MCF 10A (cell line): ENCODE measurements around the gene ABHD16B. TPM values are rescaled to one million over a fixed set of nuclear protein-coding genes. Genes with fewer than 3 reads are reported as not detected.
A peak's percentile ranks its signal among the peaks of the same experiment; 100 is the strongest.
"Not testable (repeated sequence)": the region's sequence is repeated elsewhere in the genome, so short reads cannot be mapped to it uniquely, and the experiment has no call there.

ENCODE experiments used
- BruUV-seq: library from RNA; stranded (reverse); fragments of 400-500 nt; replicated peaks from 2 replicates; lab custom pipeline; 2021; lab: Mats Ljungman, UMichigan
- CTCF ChIA-PET: fragments of 300-600 bp; sonication (Branson Sonifier 250); formaldehyde crosslinking; extraction: SDS; loops from one replicate; lab custom pipeline; 2021; ENCODE audit warnings: antibody characterized with exemption, inconsistent platforms; lab: Yijun Ruan, JAX
- POLR2A ChIA-PET: fragments of 300-600, 350-650 bp; sonication (Branson Sonifier 250); formaldehyde crosslinking; extraction: SDS; loops from one replicate; lab custom pipeline; 2020; ENCODE audit warnings: antibody characterized with exemption, inconsistent platforms; lab: Yijun Ruan, JAX
- DNase-seq: peaks from one replicate; pipeline ENCODE4 v3.0.0-alpha.2; 2018; ENCODE audit not compliant: unreplicated experiment
- H3K27ac Mint-ChIP-seq: one replicate; pipeline ENCODE4 v1.8.0; 2022; ENCODE audit warnings: mild to moderate bottlenecking, low read depth, mixed read lengths; ENCODE audit not compliant: unreplicated experiment
- H3K27me3 Mint-ChIP-seq: one replicate; pipeline ENCODE4 v1.8.0; 2022; ENCODE audit warnings: mixed read lengths; ENCODE audit not compliant: insufficient read depth, unreplicated experiment
- H3K36me3 Mint-ChIP-seq: one replicate; pipeline ENCODE4 v1.8.0; 2022; ENCODE audit warnings: mild to moderate bottlenecking, moderate library complexity, mixed read lengths; ENCODE audit not compliant: insufficient read depth, unreplicated experiment
- H3K4me1 Mint-ChIP-seq: one replicate; pipeline ENCODE4 v1.8.0; 2022; ENCODE audit warnings: mixed read lengths; ENCODE audit not compliant: insufficient read depth, unreplicated experiment
- H3K4me3 Mint-ChIP-seq: one replicate; pipeline ENCODE4 v1.8.0; 2022; ENCODE audit warnings: mild to moderate bottlenecking, moderate library complexity, mixed read lengths; ENCODE audit not compliant: unreplicated experiment
- H3K9me3 Mint-ChIP-seq: one replicate; pipeline ENCODE4 v1.8.0; 2022; ENCODE audit warnings: mixed read lengths; ENCODE audit not compliant: unreplicated experiment
- intact Hi-C: fragments of 100-400 bp; cut with micrococcal nuclease; formaldehyde crosslinking; loops from 2 replicates; pipeline ENCODE4 v1.14.1; 2022
- total RNA-seq: library from RNA; stranded (reverse); gene quantifications from 2 replicates; pipeline ENCODE4 v1.2.3, GENCODE V29; 2022
- TF ChIP-seq, protein P1 (sequence below): fragments of 200-600 bp; IDR thresholded peaks from one replicate; pipeline ENCODE4 v1.8.0; 2022; ENCODE audit warnings: antibody characterized with exemption, mild to moderate bottlenecking; ENCODE audit not compliant: unreplicated experiment

ABHD16B gene
- total RNA-seq, 1 experiment from 2014 or later = not detected

GRCh38 chr20:63863798-63864544, 2.7 kb downstream of the ABHD16B start:
- Mint-ChIP-seq H3K4me3 (peak overlapping the region; percentile 98), H3K4me1 (peaks cover 9% of the 10 kb centered on the region), H3K9me3 (no peaks in the 10 kb centered on the region), H3K27ac (peak overlapping the region; percentile 96), H3K36me3 (peaks cover 46% of the 10 kb centered on the region), H3K27me3 (no peaks in the 10 kb centered on the region)
- ChIA-PET CTCF (interaction anchor here (0.5 to 2.7 kb wide), 18 partner anchors 9 to 290 kb away, joined by 3 to 16 read pairs (median 4); partner anchors contain the start of genes ARFRP1, HELZ2, UCKL1 and ZGPAT), POLR2A (interaction anchor here (0.6 to 4.8 kb wide), 52 partner anchors 9 to 939 kb away, joined by 3 to 142 read pairs (median 7); partner anchors contain the start of genes ARFGAP1, ARFRP1, DNAJC5 and GMEB2)
- BruUV-seq = no TSS peak
- TF ChIP-seq, protein P1, sequence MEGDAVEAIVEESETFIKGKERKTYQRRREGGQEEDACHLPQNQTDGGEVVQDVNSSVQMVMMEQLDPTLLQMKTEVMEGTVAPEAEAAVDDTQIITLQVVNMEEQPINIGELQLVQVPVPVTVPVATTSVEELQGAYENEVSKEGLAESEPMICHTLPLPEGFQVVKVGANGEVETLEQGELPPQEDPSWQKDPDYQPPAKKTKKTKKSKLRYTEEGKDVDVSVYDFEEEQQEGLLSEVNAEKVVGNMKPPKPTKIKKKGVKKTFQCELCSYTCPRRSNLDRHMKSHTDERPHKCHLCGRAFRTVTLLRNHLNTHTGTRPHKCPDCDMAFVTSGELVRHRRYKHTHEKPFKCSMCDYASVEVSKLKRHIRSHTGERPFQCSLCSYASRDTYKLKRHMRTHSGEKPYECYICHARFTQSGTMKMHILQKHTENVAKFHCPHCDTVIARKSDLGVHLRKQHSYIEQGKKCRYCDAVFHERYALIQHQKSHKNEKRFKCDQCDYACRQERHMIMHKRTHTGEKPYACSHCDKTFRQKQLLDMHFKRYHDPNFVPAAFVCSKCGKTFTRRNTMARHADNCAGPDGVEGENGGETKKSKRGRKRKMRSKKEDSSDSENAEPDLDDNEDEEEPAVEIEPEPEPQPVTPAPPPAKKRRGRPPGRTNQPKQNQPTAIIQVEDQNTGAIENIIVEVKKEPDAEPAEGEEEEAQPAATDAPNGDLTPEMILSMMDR = peak; percentile 74
- intact Hi-C loops = loop anchor here (2.0 kb wide), 2 partner anchors 77 to 327 kb away; partner anchors contain the start of gene PTK6
- DNase-seq = peak; percentile 70

DNA sequence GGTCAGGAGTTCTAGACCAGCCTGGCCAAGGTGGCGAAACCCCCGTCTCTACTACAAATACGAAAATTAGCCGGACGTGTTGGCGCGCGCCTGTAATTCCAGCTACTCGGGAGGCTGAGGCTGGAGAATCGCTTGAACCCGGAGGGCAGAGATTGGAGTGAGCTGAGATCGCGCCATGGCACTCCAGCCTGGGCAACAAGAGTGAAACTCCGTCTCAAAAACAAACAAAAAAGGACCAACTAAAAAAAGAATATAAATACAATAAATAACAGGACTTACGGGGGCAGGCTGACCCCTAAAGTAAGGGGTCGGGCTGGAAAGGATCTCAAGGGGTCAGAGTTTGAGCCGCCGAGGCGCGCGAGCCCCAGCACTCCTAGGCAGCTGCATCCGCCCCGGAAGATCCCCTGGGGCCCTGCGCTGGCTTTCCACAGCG, 3.3 kb downstream of the ABHD16B start:
- Mint-ChIP-seq H3K27ac (peak overlapping the region; percentile 96), H3K27me3 (no peaks in the 10 kb centered on the region), H3K4me1 (peaks cover 9% of the 10 kb centered on the region), H3K4me3 (peak overlapping the region; percentile 98), H3K36me3 (peaks cover 52% of the 10 kb centered on the region), H3K9me3 (no peaks in the 10 kb centered on the region)
- BruUV-seq = TSS peak; percentile 66
- intact Hi-C loops = loop anchor here (2.0 kb wide), 2 partner anchors 78 to 328 kb away; partner anchors contain the start of gene PTK6
- POLR2A ChIA-PET = interaction anchor here (0.6 to 4.8 kb wide), 76 partner anchors 10 to 1092 kb away, joined by 3 to 142 read pairs (median 5); partner anchors contain the start of genes ARFGAP1, ARFRP1, DNAJC5 and GMEB2
- CTCF ChIA-PET = interaction anchor here (0.7 to 2.2 kb wide), 16 partner anchors 10 to 326 kb away, joined by 3 to 11 read pairs (median 4); partner anchors contain the start of gene HELZ2
- TF ChIP-seq, protein P1 = no peak
- DNase-seq = no peak

DNA sequence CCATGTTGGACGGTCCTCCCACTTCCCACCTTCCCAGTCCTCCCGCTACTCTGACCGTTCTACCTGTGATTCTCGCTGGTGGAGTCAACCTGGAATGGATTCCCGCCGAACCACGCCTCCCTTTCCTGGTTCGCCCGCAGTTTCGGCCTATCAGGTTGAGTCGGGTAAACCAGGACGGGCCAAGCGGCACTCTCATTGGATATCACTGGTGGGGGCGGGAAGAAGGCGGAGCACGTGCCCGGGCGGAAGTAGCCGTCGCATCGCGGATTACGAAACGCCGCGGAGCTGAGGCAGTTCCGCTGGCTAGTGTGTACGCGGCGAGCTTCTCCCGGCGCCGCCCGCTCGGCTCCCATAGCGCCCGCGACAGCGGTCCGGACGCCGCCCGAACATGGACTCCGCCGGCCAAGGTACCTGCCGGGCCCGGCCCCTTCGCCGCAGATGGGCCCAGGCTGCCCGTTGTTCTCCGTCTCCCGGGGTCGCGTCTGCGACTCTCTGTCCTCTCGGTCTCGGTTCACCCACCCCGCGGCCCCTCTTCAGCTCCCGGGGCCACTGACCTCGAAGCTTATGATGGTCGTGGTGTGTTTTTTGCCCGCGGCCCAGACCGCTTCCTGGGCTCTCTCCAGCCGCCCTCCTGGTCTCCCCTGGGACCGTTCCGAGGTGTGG, 3.8 kb downstream of the ABHD16B start, which contains the start of gene TPD52L2:
TPD52L2 (plus strand) TSS at position 293 of the 663 bp plus-strand sequence; CDS start at position 389, 96 bp downstream.
- ChIA-PET CTCF (interaction anchor here (0.7 to 2.2 kb wide), 18 partner anchors 10 to 327 kb away, joined by 3 to 11 read pairs (median 4); partner anchors contain the start of gene HELZ2), POLR2A (interaction anchor here (0.6 to 4.8 kb wide), 91 partner anchors 10 to 1241 kb away, joined by 3 to 142 read pairs (median 4); partner anchors contain the start of genes ARFGAP1, ARFRP1, DNAJC5 and GMEB2)
- Mint-ChIP-seq H3K27ac (peak within 1 kb of the TSS; percentile 96), H3K9me3 (no peaks in the 10 kb centered on the region), H3K4me1 (peaks cover 9% of the 10 kb centered on the region), H3K27me3 (no peaks in the 10 kb centered on the region), H3K4me3 (peak within 1 kb of the TSS; percentile 98), H3K36me3 (peaks cover 57% of the 10 kb centered on the region)
- DNase-seq = peak; percentile 99
- TF ChIP-seq, protein P1 = no peak
- BruUV-seq = no TSS peak
- intact Hi-C loops = loop anchor here (1.0 to 2.0 kb wide), 3 partner anchors 78 to 328 kb away; partner anchors contain the start of genes ARFRP1 and PTK6

GRCh38 chr20:63867042-63867441, 5.7 kb downstream of the ABHD16B start:
- POLR2A ChIA-PET = interaction anchor here (0.7 to 4.8 kb wide), 7 partner anchors 9 to 242 kb away, joined by 4 to 142 read pairs (median 58); partner anchors contain the start of genes ARFRP1, DNAJC5 and ZGPAT
- BruUV-seq, DNase-seq, H3K4me1 Mint-ChIP-seq, intact Hi-C loops, H3K9me3 Mint-ChIP-seq, H3K27ac Mint-ChIP-seq, H3K27me3 Mint-ChIP-seq: not testable (repeated sequence)
- Mint-ChIP-seq H3K36me3 (peaks cover 71% of the 10 kb centered on the region), H3K4me3 (peak overlapping the region; percentile 98)
- CTCF ChIA-PET = interaction anchor here (0.7 to 1.6 kb wide), 2 partner anchors 120 to 171 kb away, joined by 3 to 4 read pairs; no protein-coding TSS in a partner anchor
